PC-3 (cell line): Measurements from ENCODE around the gene CCDC167. TPM values are rescaled to one million over a fixed set of nuclear protein-coding genes. Genes with fewer than 3 reads are reported as not detected.

Source experiments
- ATAC-seq: fragments of 200-7000 bp; cut with Tn5 transposase; 2 replicates; pipeline ENCODE4 v1.9.1; 2020; ENCODE audit warnings: mild to moderate bottlenecking, moderate library complexity
- BruUV-seq: library from RNA; stranded (reverse); fragments of 400-500 nt; replicated peaks from 2 replicates; lab custom pipeline; 2021; lab: Mats Ljungman, UMichigan
- CTCF ChIA-PET: fragments of 300-600 bp; sonication (Branson Sonifier 250); formaldehyde crosslinking; loops from one replicate; lab custom pipeline; 2022; ENCODE audit warnings: antibody characterized with exemption; lab: Charles Lee
- POLR2A ChIA-PET: fragments of 300-600 bp; sonication (Branson Sonifier 250); formaldehyde crosslinking; loops from one replicate; lab custom pipeline; 2022; ENCODE audit warnings: antibody characterized with exemption; ENCODE audit not compliant: unreplicated experiment; lab: Charles Lee
- DNase-seq: peaks from one replicate; pipeline ENCODE4 v3.0.0-alpha.2; 2015
- H2AFZ ChIP-seq: fragments of 300-600 bp; sonication (generic); 2 replicates; pipeline ENCODE4 v1.6.0; 2016; ENCODE audit warnings: antibody characterized with exemption, low read length
- H3F3A ChIP-seq: fragments of 300-600 bp; sonication (generic); one replicate; pipeline ENCODE4 v1.6.0; 2017; ENCODE audit warnings: antibody characterized with exemption, low read length, control low read depth, mild to moderate bottlenecking; ENCODE audit not compliant: unreplicated experiment
- H3K27ac ChIP-seq: fragments of 300-600 bp; sonication (generic); 2 replicates; pipeline ENCODE4 v1.5.1; 2016; ENCODE audit warnings: mild to moderate bottlenecking, low read length
- H3K27me3 ChIP-seq: fragments of 300-600 bp; sonication (generic); 2 replicates; pipeline ENCODE4 v1.6.1; 2016; ENCODE audit warnings: low read length, mixed read lengths
- H3K36me3 ChIP-seq: fragments of 300-600 bp; sonication (generic); 2 replicates; pipeline ENCODE4 v1.6.1; 2016; ENCODE audit warnings: low read depth, mixed run types, low read length, mixed read lengths
- H3K4me1 ChIP-seq: fragments of 300-600 bp; sonication (generic); 2 replicates; pipeline ENCODE4 v1.5.1; 2016; ENCODE audit warnings: low read length; ENCODE audit not compliant: insufficient read depth
- H3K4me2 ChIP-seq: fragments of 300-600 bp; sonication (generic); 2 replicates; pipeline ENCODE4 v1.6.0; 2016; ENCODE audit warnings: low read length
- H3K4me3 ChIP-seq: fragments of 300-600 bp; sonication (generic); 2 replicates; pipeline ENCODE4 v1.5.1; 2016; ENCODE audit warnings: mild to moderate bottlenecking, low read length, mixed read lengths
- H3K79me2 ChIP-seq: fragments of 300-600 bp; sonication (generic); 2 replicates; pipeline ENCODE4 v1.6.1; 2017; ENCODE audit warnings: low read length, mixed read lengths
- H3K9ac ChIP-seq: fragments of 300-600 bp; sonication (generic); 2 replicates; pipeline ENCODE4 v1.6.0; 2016; ENCODE audit warnings: mild to moderate bottlenecking, low read length
- H3K9me2 ChIP-seq: fragments of 300-600 bp; sonication (generic); replicated peaks from 2 replicates; pipeline ENCODE4 v1.6.1; 2016; ENCODE audit warnings: mixed run types, low read length, mixed read lengths
- H3K9me3 ChIP-seq: fragments of 300-600 bp; sonication (generic); 2 replicates; pipeline ENCODE4 v1.6.1; 2016; ENCODE audit warnings: low read length, mixed read lengths
- H4K20me1 ChIP-seq: fragments of 300-600 bp; sonication (generic); 2 replicates; pipeline ENCODE4 v1.6.1; 2016; ENCODE audit warnings: low read length, mixed read lengths
- EZH2 ChIP-seq: fragments of 300-600 bp; sonication (generic); IDR thresholded peaks from one replicate; pipeline ENCODE4 v1.6.1; 2017; ENCODE audit warnings: antibody characterized with exemption, mild to moderate bottlenecking, low read length; ENCODE audit not compliant: unreplicated experiment
- EZH2phosphoT487 ChIP-seq: fragments of 300-600 bp; sonication (generic); IDR thresholded peaks from 2 replicates; pipeline ENCODE4 v1.6.1; 2018; ENCODE audit warnings: mild to moderate bottlenecking, antibody characterized with exemption, low read length, borderline replicate concordance
- intact Hi-C: fragments of 100-400 bp; cut with micrococcal nuclease; formaldehyde crosslinking; loops from 2 replicates; pipeline ENCODE4 v1.9.0; 2023
- total RNA-seq: library from RNA; depleted of rRNA; stranded (reverse); fragments of >200 nt; gene quantifications from 2 replicates; pipeline ENCODE4 v1.2.3, GENCODE V29; 2014
- TF ChIP-seq, protein P1 (sequence below): fragments of 300-600 bp; sonication (generic); conservative IDR thresholded peaks from 2 replicates; pipeline ENCODE4 v1.5.1; 2017; ENCODE audit warnings: antibody characterized with exemption, low read depth, mild to moderate bottlenecking, low read length

Gene CCDC167
- total RNA-seq, 1 experiment from 2014 or later, result 56.9 TPM

DNA sequence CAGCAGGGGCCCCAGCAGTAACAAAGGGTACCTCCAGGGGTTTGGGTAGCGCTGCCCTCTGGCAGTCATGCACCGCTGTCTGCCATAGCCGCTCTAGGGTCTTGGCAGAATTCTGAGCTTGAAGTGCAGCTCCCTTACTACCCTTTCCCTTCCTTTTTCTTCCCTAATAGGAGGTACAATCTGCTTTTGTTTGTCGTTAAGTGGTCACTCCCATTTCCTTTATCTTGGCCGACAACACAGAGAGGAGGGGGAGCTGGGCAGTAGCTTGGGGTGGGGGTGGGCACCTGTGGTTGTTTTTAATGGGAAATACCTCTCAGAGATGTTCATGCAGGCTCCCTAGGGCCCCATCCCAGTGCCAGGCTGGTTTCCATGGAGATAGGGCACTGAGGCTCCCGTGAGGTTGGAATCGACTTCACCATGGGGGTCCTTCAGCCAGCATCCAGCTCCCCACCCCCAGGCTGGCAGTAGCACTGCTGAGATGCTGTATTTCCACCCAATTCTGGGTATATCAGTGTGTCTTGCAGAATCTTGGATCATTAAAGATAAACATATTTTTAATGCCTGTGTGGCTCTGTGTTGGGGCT lies 18.6 kb downstream of the CCDC167 start:
- Histone ChIP-seq H3K27me3 (no peaks in the 10 kb centered on the region), H4K20me1 (no peaks in the 10 kb centered on the region), H3K9ac (no peak overlapping the region), H3K36me3 (peaks cover 16% of the 10 kb centered on the region; the same call in 1 of the 2 replicates), H3K4me1 (no peaks in the 10 kb centered on the region), H3K4me2 (no peak overlapping the region), H3F3A (no peaks in the 10 kb centered on the region), H2AFZ (no peak overlapping the region), H3K9me2 (no peaks in the 10 kb centered on the region), H3K27ac (no peak overlapping the region), H3K79me2 (no peaks in the 10 kb centered on the region), H3K9me3 (no peaks in the 10 kb centered on the region), H3K4me3 (no peak overlapping the region)
- intact Hi-C loops, result loop anchor here (5.0 to 10.0 kb wide), 2 partner anchors 86 to 96 kb away; no protein-coding TSS in a partner anchor
- no peak for DNase-seq
- CTCF ChIA-PET, result interaction anchor here (0.6 to 0.7 kb wide), 2 partner anchors 173 to 440 kb away, joined by 3 to 9 read pairs; no protein-coding TSS in a partner anchor
- no peak for ATAC-seq
- no TSS peak for BruUV-seq
- POLR2A ChIA-PET, result no interaction called here
- TF ChIP-seq EZH2, result no peak

DNA sequence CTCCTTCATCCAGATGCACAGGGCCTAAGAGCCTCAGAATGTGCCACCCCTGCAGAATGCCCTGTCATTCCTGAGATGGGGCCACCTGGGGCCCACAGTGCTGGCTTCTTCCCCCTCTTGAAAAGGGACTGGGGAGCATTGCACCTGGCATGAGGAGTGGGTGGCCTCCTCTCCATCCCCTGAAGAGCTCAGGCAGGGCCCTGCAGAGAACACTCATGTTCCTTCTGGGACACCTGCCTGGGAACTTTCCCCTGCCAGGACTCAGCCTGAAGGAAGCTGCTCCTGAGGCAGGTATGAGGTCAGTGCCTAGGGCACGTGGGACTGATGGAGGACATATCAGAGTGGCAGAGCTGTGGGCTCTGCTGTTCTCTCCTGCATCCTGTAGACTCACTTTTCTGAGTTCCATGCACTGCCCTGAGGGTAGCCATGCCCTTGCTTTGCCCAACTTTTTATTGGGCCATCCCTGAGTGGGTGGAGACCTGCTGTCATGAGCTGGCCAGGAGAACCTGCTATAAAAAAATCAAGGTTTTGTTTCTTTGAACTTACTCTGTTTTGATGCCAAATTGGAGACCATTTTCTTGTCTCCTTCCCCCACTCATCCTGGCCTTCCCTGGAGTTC lies 19.5 kb downstream of the CCDC167 start:
- Histone ChIP-seq H3K79me2 (no peaks in the 10 kb centered on the region), H3K9ac (no peak overlapping the region), H3K27me3 (no peaks in the 10 kb centered on the region), H2AFZ (no peak overlapping the region), H3K4me2 (no peak overlapping the region), H3F3A (no peaks in the 10 kb centered on the region), H3K9me3 (no peaks in the 10 kb centered on the region), H3K27ac (no peak overlapping the region), H3K9me2 (no peaks in the 10 kb centered on the region), H4K20me1 (no peaks in the 10 kb centered on the region), H3K4me1 (no peaks in the 10 kb centered on the region), H3K4me3 (no peak overlapping the region), H3K36me3 (peaks cover 18% of the 10 kb centered on the region; the same call in 1 of the 2 replicates)
- ChIA-PET POLR2A (no interaction called here), CTCF (interaction anchor here (0.6 to 0.7 kb wide), 2 partner anchors 174 to 441 kb away, joined by 3 to 9 read pairs; no protein-coding TSS in a partner anchor)
- DNase-seq (peak; percentile 33), ATAC-seq (peak; percentile 70)
- TF ChIP-seq EZH2phosphoT487 (no peak), EZH2 (no peak)
- TF ChIP-seq, protein P1, sequence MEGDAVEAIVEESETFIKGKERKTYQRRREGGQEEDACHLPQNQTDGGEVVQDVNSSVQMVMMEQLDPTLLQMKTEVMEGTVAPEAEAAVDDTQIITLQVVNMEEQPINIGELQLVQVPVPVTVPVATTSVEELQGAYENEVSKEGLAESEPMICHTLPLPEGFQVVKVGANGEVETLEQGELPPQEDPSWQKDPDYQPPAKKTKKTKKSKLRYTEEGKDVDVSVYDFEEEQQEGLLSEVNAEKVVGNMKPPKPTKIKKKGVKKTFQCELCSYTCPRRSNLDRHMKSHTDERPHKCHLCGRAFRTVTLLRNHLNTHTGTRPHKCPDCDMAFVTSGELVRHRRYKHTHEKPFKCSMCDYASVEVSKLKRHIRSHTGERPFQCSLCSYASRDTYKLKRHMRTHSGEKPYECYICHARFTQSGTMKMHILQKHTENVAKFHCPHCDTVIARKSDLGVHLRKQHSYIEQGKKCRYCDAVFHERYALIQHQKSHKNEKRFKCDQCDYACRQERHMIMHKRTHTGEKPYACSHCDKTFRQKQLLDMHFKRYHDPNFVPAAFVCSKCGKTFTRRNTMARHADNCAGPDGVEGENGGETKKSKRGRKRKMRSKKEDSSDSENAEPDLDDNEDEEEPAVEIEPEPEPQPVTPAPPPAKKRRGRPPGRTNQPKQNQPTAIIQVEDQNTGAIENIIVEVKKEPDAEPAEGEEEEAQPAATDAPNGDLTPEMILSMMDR, result no peak
- intact Hi-C loops, result loop anchor here (5.0 to 10.0 kb wide), 2 partner anchors 87 to 95 kb away; no protein-coding TSS in a partner anchor
- no TSS peak for BruUV-seq

DNA sequence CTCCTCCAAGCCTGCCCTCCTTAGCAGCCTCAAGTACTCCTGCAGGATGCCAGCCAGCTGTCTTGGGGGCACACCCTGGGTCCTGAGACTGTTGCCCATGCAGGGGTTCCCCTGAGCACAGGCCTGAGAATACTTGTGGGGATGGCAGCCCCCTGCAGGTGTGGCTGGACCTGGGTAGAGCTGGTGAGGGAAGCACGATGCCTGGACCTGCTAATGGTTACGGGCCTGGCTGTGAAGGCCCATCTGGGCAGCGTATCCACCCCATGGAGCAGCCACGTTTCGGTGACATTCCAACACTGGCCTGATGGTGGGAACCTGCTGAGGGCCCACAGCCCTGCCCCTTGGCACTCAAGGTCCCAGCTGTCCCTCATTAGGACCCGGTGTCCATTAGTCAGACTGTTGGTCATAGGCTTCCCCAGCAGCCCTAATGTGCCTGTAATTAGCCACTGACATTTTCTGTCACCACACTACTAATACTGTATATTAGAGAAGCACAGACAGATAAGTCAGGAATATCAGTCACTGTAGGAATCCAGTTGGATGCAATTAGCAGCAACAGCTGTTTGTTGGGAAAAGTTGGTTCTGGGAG lies 20.3 kb downstream of the CCDC167 start:
- no peaks in the 10 kb centered on the region for H3K9me2 ChIP-seq
- no peak overlapping the region for H3K4me3 ChIP-seq
- peaks cover 26% of the 10 kb centered on the region; the same call in 1 of the 2 replicates for H3K36me3 ChIP-seq
- no peak overlapping the region for H3K9ac ChIP-seq
- DNase-seq, result no peak
- no peaks in the 10 kb centered on the region for H4K20me1 ChIP-seq
- H3K27ac ChIP-seq, result no peak overlapping the region
- no peaks in the 10 kb centered on the region for H3K79me2 ChIP-seq
- POLR2A ChIA-PET, result no interaction called here
- TF ChIP-seq, protein P1, result no peak
- TF ChIP-seq EZH2, result no peak
- no peak for TF ChIP-seq EZH2phosphoT487
- BruUV-seq, result no TSS peak
- no peaks in the 10 kb centered on the region for H3K9me3 ChIP-seq
- no peaks in the 10 kb centered on the region for H3K4me1 ChIP-seq
- no peaks in the 10 kb centered on the region for H3K27me3 ChIP-seq
- no peak overlapping the region for H3K4me2 ChIP-seq
- intact Hi-C loops, result no loop called here
- CTCF ChIA-PET, result no interaction called here
- ATAC-seq, result no peak
- no peak overlapping the region for H2AFZ ChIP-seq
- H3F3A ChIP-seq, result no peaks in the 10 kb centered on the region
